H9 (cell line): ENCODE data around the gene CCNC. TPM values are rescaled to one million over a fixed set of nuclear protein-coding genes. Genes with fewer than 3 reads are reported as not detected.

Experiments
- DNase-seq: peaks from one replicate; pipeline ENCODE4 v3.0.0-alpha.2; 2017
- H2AFZ ChIP-seq: one replicate; pipeline ENCODE4 v1.6.1; 2013; ENCODE audit warnings: mild to moderate bottlenecking, low read length, control low read depth, moderate library complexity
- H2AK5ac ChIP-seq: 2 replicates; pipeline ENCODE4 v1.6.1; 2013; ENCODE audit warnings: low read length, control low read depth, mixed read lengths; ENCODE audit not compliant: insufficient read length
- H2BK120ac ChIP-seq: one replicate; pipeline ENCODE4 v1.6.1; 2013; ENCODE audit warnings: low read depth, mild to moderate bottlenecking, low read length, control low read depth, inconsistent platforms; ENCODE audit not compliant: poor library complexity, severe bottlenecking
- H2BK12ac ChIP-seq: 2 replicates; pipeline ENCODE4 v1.6.1; 2013; ENCODE audit warnings: low read length, control low read depth, mixed read lengths, low read depth; ENCODE audit not compliant: insufficient read length
- H2BK15ac ChIP-seq: 2 replicates; pipeline ENCODE4 v1.6.1; 2013; ENCODE audit warnings: low read depth, low read length, control low read depth
- H2BK20ac ChIP-seq: one replicate; pipeline ENCODE4 v1.6.1; 2013; ENCODE audit warnings: low read depth, mild to moderate bottlenecking, low read length, control low read depth, inconsistent platforms; ENCODE audit not compliant: poor library complexity, severe bottlenecking
- H2BK5ac ChIP-seq: 2 replicates; pipeline ENCODE4 v1.6.1; 2013; ENCODE audit warnings: low read length, control low read depth, mixed read lengths; ENCODE audit not compliant: insufficient read length
- H3K14ac ChIP-seq: 2 replicates; pipeline ENCODE4 v1.6.1; 2013; ENCODE audit warnings: low read length, control low read depth; ENCODE audit not compliant: insufficient read depth
- H3K18ac ChIP-seq: 2 replicates; pipeline ENCODE4 v1.6.1; 2013; ENCODE audit warnings: low read depth, mild to moderate bottlenecking, mixed read lengths, low read length, control low read depth; ENCODE audit not compliant: insufficient read length
- H3K23ac ChIP-seq: 2 replicates; pipeline ENCODE4 v1.6.1; 2013; ENCODE audit warnings: low read length, control low read depth, mixed read lengths, low read depth; ENCODE audit not compliant: insufficient read length
- H3K23me2 ChIP-seq: 2 replicates; pipeline ENCODE4 v1.6.1; 2013; ENCODE audit warnings: low read depth, mild to moderate bottlenecking, mixed read lengths, low read length, control low read depth; ENCODE audit not compliant: insufficient read length, poor library complexity, severe bottlenecking
- H3K27ac ChIP-seq: 2 replicates; pipeline ENCODE4 v1.5.1; 2013; ENCODE audit warnings: low read length, control low read depth, mixed read lengths, low read depth; ENCODE audit not compliant: insufficient read length
- H3K27me3 ChIP-seq: 2 replicates; pipeline ENCODE4 v1.6.1; 2013; ENCODE audit warnings: low read length, control low read depth, inconsistent platforms; ENCODE audit not compliant: insufficient read depth
- H3K4ac ChIP-seq: 2 replicates; pipeline ENCODE4 v1.6.1; 2013; ENCODE audit warnings: low read depth, mild to moderate bottlenecking, control low read depth, inconsistent platforms, low read length, moderate library complexity
- H3K4me1 ChIP-seq: 2 replicates; pipeline ENCODE4 v1.6.1; 2013; ENCODE audit warnings: low read length, control low read depth, inconsistent platforms; ENCODE audit not compliant: insufficient read depth
- H3K4me2 ChIP-seq: 2 replicates; pipeline ENCODE4 v1.6.1; 2013; ENCODE audit warnings: low read length, control low read depth, mixed read lengths; ENCODE audit not compliant: insufficient read length, insufficient read depth
- H3K56ac ChIP-seq: 2 replicates; pipeline ENCODE4 v1.6.1; 2013; ENCODE audit warnings: low read depth, mild to moderate bottlenecking, mixed read lengths, low read length, control low read depth; ENCODE audit not compliant: insufficient read length
- H3K79me1 ChIP-seq: 2 replicates; pipeline ENCODE4 v1.6.1; 2013; ENCODE audit warnings: low read depth, mild to moderate bottlenecking, moderate library complexity, low read length, control low read depth, inconsistent platforms; ENCODE audit not compliant: insufficient read depth, poor library complexity, severe bottlenecking
- H3K79me2 ChIP-seq: 2 replicates; pipeline ENCODE4 v1.6.1; 2013; ENCODE audit warnings: low read length, control low read depth, inconsistent platforms; ENCODE audit not compliant: insufficient read depth
- H3K9ac ChIP-seq: 2 replicates; pipeline ENCODE4 v1.6.1; 2013; ENCODE audit warnings: low read length, control low read depth, mixed read lengths; ENCODE audit not compliant: insufficient read length; ENCODE audit errors: extremely low read depth
- H3K9me3 ChIP-seq: one replicate; pipeline ENCODE4 v1.6.1; 2013; ENCODE audit warnings: low read depth, low read length, inconsistent platforms; ENCODE audit not compliant: control insufficient read depth
- H3T11ph ChIP-seq: one replicate; pipeline ENCODE4 v1.6.1; 2013; ENCODE audit warnings: mild to moderate bottlenecking, low read length, control low read depth, inconsistent platforms
- H4K20me1 ChIP-seq: one replicate; pipeline ENCODE4 v1.6.1; 2013; ENCODE audit not compliant: control insufficient read depth, insufficient read length, insufficient read depth
- H4K5ac ChIP-seq: 2 replicates; pipeline ENCODE4 v1.6.1; 2013; ENCODE audit warnings: low read depth, mild to moderate bottlenecking, mixed read lengths, low read length, control low read depth; ENCODE audit not compliant: insufficient read length
- H4K8ac ChIP-seq: replicated peaks from 2 replicates; pipeline ENCODE4 v1.6.1; 2013; ENCODE audit warnings: low read length, control low read depth, mixed read lengths, low read depth; ENCODE audit not compliant: insufficient read length
- H4K91ac ChIP-seq: 2 replicates; pipeline ENCODE4 v1.6.1; 2013; ENCODE audit warnings: low read depth, mild to moderate bottlenecking, moderate library complexity, mixed read lengths, low read length, control low read depth; ENCODE audit not compliant: insufficient read length
- H3K27ac Mint-ChIP-seq, 3 experiments: 2 replicates in 2 of 3; 3 replicates in 1 of 3; pipeline ENCODE4 v1.8.0; 2020 to 2021; ENCODE audit warnings: mixed read lengths in 3 of 3, mild to moderate bottlenecking in 1 of 3, moderate library complexity in 1 of 3
- H3K27me3 Mint-ChIP-seq: 2 replicates; pipeline ENCODE4 v1.8.0; 2021; ENCODE audit warnings: low read depth, mild to moderate bottlenecking, moderate library complexity, mixed read lengths
- H3K36me3 Mint-ChIP-seq, 3 experiments: 2 replicates in 2 of 3; 3 replicates in 1 of 3; pipeline ENCODE4 v1.8.0; 2020 to 2021; ENCODE audit warnings: low read depth in 3 of 3, mixed read lengths in 3 of 3; ENCODE audit not compliant: insufficient read depth in 1 of 3
- H3K4me1 Mint-ChIP-seq, 2 experiments: 2 replicates each; pipeline ENCODE4 v1.8.0; 2020; ENCODE audit warnings: mixed read lengths in 2 of 2
- H3K4me3 Mint-ChIP-seq, 2 experiments: 2 replicates in 1 of 2; 3 replicates in 1 of 2; pipeline ENCODE4 v1.8.0; 2020 to 2021; ENCODE audit warnings: mild to moderate bottlenecking in 2 of 2, mixed read lengths in 2 of 2, moderate library complexity in 1 of 2
- H3K9me3 Mint-ChIP-seq, 2 experiments: 2 replicates in 1 of 2; 3 replicates in 1 of 2; pipeline ENCODE4 v1.8.0; 2020; ENCODE audit warnings: mild to moderate bottlenecking in 2 of 2, mixed read lengths in 2 of 2, moderate library complexity in 1 of 2
- WGBS: extraction: QIAGEN DNeasy Blood & Tissue Kit; methylation state at CpG from one replicate; pipeline ENCODE4 v1.1.7; 2013; ENCODE audit warnings: missing lambda C conversion rate, low lambda C conversion rate, mixed read lengths; ENCODE audit not compliant: insufficient read length; ENCODE audit errors: extremely low coverage; 5-methylcytosine and 5-hydroxymethylcytosine counted together
- total RNA-seq: library from RNA; stranded (reverse); gene quantifications from 2 replicates; pipeline ENCODE4 v1.2.1, GENCODE V29; 2021
- TF ChIP-seq, protein P1 (sequence below): fragments of 200-600 bp; sonication (generic); conservative IDR thresholded peaks from 3 replicates; pipeline ENCODE4 v1.8.0; 2021; ENCODE audit warnings: antibody characterized with exemption, mild to moderate bottlenecking

CCNC gene
- total RNA-seq, 1 experiment from 2014 or later = 112 TPM

DNA sequence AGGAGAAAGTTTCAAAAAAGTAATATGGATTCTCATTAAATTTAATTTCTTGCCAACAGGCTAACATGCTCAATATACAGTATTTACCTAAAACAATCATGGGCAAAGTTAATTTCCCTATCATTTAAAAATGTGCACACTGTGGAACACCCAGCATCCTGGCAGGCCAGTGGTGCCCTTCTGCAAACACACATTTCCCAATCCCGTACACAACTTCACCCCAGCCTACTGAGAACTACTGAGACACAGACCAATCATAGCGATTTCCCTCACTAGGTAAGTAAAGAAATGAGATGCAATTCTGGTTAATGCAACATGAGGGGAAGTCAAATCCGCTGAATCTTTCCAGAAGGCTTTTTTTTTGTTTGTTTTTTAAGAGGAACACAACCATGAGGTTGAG is 60.8 kb downstream of the CCNC start:
- no peak overlapping the region for H3K14ac ChIP-seq
- no peak overlapping the region for H3K4me2 ChIP-seq
- Mint-ChIP-seq H3K27me3 (no peaks in the 10 kb centered on the region), H3K4me3 (no peak overlapping the region), H3K9me3 (no peaks in the 10 kb centered on the region), H3K36me3 (peaks cover 10 to 38% (median 32%) of the 10 kb centered on the region in 3 experiments; a peak in 5 of 7 replicates), H3K27ac (peak overlapping the region in 1 of 3 experiments; percentile 30; a peak in 1 of 7 replicates), H3K4me1 (peaks cover 3% of the 10 kb centered on the region in 2 experiments)
- no peaks in the 10 kb centered on the region for H3K9me3 ChIP-seq
- H3T11ph ChIP-seq = no peak overlapping the region
- H4K91ac ChIP-seq = no peak overlapping the region
- H3K27ac ChIP-seq = no peak overlapping the region
- H4K8ac ChIP-seq = no peak overlapping the region
- H3K79me1 ChIP-seq = peaks cover 5% of the 10 kb centered on the region
- no peaks in the 10 kb centered on the region for H3K27me3 ChIP-seq
- no peak overlapping the region for H2AFZ ChIP-seq
- no peak overlapping the region for H2BK5ac ChIP-seq
- TF ChIP-seq, protein P1, sequence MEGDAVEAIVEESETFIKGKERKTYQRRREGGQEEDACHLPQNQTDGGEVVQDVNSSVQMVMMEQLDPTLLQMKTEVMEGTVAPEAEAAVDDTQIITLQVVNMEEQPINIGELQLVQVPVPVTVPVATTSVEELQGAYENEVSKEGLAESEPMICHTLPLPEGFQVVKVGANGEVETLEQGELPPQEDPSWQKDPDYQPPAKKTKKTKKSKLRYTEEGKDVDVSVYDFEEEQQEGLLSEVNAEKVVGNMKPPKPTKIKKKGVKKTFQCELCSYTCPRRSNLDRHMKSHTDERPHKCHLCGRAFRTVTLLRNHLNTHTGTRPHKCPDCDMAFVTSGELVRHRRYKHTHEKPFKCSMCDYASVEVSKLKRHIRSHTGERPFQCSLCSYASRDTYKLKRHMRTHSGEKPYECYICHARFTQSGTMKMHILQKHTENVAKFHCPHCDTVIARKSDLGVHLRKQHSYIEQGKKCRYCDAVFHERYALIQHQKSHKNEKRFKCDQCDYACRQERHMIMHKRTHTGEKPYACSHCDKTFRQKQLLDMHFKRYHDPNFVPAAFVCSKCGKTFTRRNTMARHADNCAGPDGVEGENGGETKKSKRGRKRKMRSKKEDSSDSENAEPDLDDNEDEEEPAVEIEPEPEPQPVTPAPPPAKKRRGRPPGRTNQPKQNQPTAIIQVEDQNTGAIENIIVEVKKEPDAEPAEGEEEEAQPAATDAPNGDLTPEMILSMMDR = no peak
- H3K23me2 ChIP-seq = no peaks in the 10 kb centered on the region
- no peak overlapping the region for H2BK20ac ChIP-seq
- H2BK120ac ChIP-seq = no peak overlapping the region
- no peak overlapping the region for H3K56ac ChIP-seq
- H2AK5ac ChIP-seq = no peak overlapping the region
- H3K4ac ChIP-seq = no peak overlapping the region
- no peaks in the 10 kb centered on the region for H4K20me1 ChIP-seq
- H3K79me2 ChIP-seq = peaks cover 8% of the 10 kb centered on the region; the same call in 1 of the 2 replicates
- H3K23ac ChIP-seq = no peak overlapping the region
- H2BK12ac ChIP-seq = no peak overlapping the region
- H3K9ac ChIP-seq = no peak overlapping the region
- no peak overlapping the region for H4K5ac ChIP-seq
- no CpG with 5 or more reads among the region's 3 CpGs for WGBS
- no peaks in the 10 kb centered on the region; the same call in 1 of the 2 replicates for H3K4me1 ChIP-seq
- no peak overlapping the region for H2BK15ac ChIP-seq
- DNase-seq = no peak
- no peak overlapping the region for H3K18ac ChIP-seq
